Hepatocyte (in vitro differentiated cells): Measurements from ENCODE around the gene NCOA3.

Experiments
- CTCF ChIP-seq: fragments of 200-600 bp; sonication (generic); IDR thresholded peaks from 2 replicates; pipeline ENCODE4 v1.5.1; 2016; ENCODE audit warnings: antibody characterized with exemption, mild to moderate bottlenecking; ENCODE audit not compliant: poor library complexity
- EZH2phosphoT487 ChIP-seq: fragments of 200-600 bp; sonication (generic); IDR thresholded peaks from one replicate; pipeline ENCODE4 v1.6.1; 2018; ENCODE audit warnings: antibody characterized with exemption, mild to moderate bottlenecking, low read depth, moderate library complexity; ENCODE audit not compliant: unreplicated experiment, severe bottlenecking

GRCh38 chr20:47476452-47476851 is 25.2 kb upstream of the NCOA3 start:
- TF ChIP-seq EZH2phosphoT487 (no peak), CTCF (no peak)
